Stimulated activated CD4-positive, alpha-beta T cell treated with anti-CD3 and anti-CD28 coated beads, Interleukin-2, amount 100 ng/mL, for 4 hours (primary cell): ENCODE results near the gene ALG2.

ENCODE experiments used
- DNase-seq: peaks from one replicate; pipeline ENCODE4 v3.0.0-alpha.2; 2020; ENCODE audit warnings: low read depth

ALG2 gene

DNA sequence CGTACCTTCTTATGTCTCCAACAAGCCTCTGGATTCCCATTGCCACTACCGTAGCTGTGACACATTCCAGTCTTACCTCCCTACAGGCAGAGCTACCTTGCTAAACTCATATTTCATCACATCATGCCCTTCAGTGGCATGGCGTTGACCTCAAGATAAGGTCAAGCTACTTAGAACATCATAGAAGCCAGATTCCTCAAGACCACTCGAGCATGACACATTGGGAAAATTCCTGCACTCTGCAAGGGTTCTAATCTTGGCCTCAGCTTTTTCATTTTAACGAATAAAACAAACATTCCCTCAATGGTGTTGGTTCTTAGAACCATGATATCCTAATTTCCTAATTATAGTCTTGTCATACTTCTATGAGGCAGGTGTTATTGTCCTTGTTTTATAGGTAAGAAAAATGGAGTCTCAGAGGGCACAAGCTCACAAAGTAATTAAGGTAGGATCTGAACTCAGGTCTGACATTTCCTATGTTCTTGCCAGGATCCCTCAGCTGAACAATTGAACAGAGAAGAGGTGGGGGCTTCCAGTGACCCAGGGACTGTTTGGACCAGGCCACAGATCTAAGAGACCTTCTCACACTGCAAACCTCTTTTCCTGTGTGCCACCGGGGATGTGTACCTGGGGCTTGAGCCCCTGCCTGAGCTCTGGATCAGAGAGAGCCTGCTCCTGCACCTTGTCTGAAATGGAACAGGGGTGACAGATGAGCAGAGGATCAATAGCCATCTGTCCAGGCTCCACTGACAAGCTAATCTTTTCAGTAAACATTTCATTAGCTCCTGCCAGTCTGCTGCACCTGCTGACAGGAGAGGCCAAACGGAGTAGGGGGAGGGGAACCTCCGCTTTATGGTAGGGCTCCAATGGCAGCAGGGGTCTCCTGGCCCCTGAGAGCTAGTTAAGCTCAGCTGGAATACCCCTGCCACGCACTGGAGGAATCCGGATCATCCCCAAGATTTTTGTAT, 49.3 kb downstream of the ALG2 start:
- no peak for DNase-seq

DNA sequence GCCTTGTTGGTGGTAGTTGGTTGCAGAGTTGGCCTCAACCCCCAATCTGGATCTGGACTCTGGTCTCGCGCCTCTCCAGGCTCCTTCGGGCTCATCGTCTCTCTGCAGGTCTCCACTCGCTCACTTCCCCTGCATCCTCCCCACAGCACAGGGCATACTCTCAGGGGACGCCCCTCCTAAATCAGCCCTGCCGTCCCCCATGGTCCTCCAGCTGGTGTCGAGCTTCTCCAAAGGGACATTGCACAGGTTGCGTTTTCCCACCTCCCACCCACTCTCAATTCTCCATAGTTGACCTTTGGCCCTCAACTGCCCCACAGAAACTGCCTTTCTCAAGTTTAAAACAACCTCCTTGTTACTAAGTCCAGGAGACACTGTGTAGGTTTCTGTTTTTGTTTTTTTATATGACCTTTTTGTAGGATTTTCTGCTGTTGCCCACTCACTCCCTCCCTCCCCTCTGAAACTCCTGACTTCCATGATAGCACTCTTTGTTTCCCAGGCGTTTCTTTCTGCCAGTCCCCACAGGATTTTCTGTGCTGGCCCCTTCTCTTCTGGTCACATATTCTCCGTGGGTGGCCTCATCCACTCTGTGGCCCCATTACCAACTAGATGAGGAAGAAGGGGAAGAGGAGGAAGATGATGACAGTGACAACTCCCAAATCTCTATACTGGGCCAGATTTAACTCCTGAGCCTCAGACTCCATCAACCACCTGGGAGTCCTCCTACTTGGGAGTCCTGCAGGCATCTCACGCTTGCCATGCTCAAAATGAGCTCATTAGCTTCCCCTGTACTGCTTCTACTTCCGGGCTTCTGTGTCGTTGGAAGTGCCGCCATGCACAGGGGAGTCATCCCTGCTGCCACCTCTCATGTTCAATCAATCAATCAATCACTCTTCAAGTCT, 50.3 kb downstream of the ALG2 start:
- DNase-seq = no peak

DNA sequence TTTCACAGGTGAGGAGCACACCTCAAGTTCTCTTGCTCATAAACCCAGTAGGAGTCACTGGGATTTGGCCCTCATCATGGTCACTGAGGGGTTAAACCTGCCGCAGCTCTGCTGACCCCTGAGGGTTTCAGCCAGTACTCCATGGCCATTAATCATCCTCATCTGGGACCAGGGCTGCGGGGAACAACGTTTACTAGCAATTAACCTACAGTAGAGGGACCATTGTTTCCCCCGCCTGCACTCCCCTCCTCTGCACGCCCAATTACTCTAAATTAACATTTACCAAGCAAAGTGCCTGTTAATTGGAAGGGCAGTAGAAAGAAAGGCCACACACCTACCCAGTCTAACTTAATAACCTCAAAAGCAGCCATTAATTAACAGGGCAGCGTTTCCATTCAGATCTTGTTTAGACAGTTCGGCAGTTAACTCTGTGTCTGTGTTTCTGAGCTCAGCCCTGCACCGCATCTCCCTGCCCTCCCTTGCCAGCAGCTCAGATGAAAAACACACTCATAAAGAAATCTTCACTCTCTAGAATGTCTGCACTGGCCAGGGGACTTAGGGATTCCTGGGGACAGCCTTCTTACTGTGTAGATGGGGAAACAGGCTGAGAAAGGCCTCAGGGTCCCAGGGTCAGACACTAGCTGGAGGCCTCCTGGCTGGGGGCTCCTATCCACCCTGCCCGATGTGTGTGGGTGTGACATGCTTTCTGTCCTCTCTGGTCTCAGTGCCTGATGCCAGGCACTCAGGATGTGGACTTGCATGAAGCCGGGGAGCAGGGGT, 51.6 kb downstream of the ALG2 start:
- DNase-seq = no peak

DNA sequence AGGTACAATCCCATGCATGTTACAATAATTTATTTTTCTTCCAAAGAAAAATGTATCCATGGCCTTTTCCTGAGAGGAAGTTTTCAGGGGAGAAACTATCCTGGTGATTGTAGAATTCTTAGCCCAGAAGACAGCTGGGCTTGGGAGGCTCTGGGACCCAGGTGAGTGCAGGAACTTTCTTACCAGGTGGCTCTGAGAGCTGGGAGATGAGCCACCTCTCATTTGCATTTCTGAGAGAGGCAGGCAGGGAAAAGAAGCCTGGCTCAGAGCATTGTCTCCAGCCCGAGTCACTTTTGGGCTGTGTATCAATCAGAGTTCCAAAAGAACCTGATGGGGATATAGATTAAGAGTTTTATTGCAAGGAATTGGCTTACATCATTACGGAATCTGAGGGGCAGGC, 52.7 kb downstream of the ALG2 start:
- no peak for DNase-seq

DNA sequence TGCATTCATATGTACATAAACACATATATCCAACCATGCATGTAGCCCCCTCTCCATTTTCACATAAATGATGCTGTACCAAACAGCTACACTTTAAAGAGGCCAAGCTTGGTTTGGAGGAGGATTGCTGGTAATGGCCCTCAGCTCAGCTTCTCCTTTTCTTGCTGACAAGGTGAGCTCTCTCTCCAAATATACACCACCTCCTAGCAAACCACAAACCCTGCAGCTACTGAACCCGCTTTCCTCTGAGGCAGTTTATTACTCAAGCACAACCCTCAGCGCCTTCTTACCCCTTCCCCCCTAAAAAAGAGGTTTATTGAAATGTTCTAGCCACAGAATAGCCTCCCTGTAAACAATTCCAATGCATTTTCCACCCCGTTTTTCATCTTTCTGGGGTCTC, 54.0 kb downstream of the ALG2 start:
- DNase-seq = no peak

DNA sequence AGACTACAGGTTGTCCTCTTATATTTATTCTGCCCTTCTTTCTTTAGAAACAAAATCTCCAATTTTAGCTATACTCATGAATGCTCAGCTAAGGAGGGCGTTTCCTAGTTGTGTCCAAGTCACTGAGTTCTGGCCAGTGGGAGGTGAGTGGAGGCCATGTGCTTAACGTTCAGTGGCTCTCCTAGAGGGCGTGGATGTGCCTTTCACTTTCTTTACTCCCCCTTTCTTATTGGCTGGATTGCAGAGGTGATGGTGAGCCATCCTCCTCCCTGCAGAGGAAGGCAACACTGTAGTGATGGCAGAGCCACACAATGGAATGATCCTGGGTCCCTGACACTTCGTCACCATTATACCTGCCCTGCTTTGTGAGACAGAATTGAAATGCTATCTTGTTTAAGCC, 54.6 kb downstream of the ALG2 start:
- DNase-seq = no peak
